Panc1 (cell line): Measurements from ENCODE around the gene PHF20. TPM values are rescaled to one million over a fixed set of nuclear protein-coding genes. Genes with fewer than 3 reads are reported as not detected.

Experiments used
- ATAC-seq: fragments of 200-7000 bp; cut with Tn5 transposase; 2 replicates; pipeline ENCODE4 v1.9.1; 2020; ENCODE audit warnings: mild to moderate bottlenecking, moderate library complexity
- BruUV-seq: library from RNA; stranded (reverse); fragments of 400-500 nt; replicated peaks from 2 replicates; lab custom pipeline; 2021; lab: Mats Ljungman, UMichigan
- CTCF ChIA-PET: fragments of 300-600 bp; sonication (Branson Sonifier 250); formaldehyde crosslinking; loops from one replicate; lab custom pipeline; 2022; ENCODE audit warnings: antibody characterized with exemption; lab: Charles Lee
- POLR2A ChIA-PET: fragments of 300-600 bp; sonication (Branson Sonifier 250); formaldehyde crosslinking; loops from one replicate; lab custom pipeline; 2022; ENCODE audit warnings: antibody characterized with exemption; lab: Charles Lee
- DNase-seq: peaks from one replicate; pipeline ENCODE4 v3.0.0-alpha.2; 2010; ENCODE audit warnings: low read depth, low spot score
- H3K27ac ChIP-seq: 2 replicates; pipeline ENCODE4 v1.5.1; 2011; ENCODE audit warnings: mild to moderate bottlenecking, low read length, inconsistent platforms
- H3K27me3 ChIP-seq: fragments of 200-500 bp; sonication (Bioruptor generic); 2 replicates; pipeline ENCODE4 v1.6.0; 2014; ENCODE audit warnings: low read length, inconsistent platforms; ENCODE audit not compliant: control insufficient read depth, insufficient read depth
- H3K36me3 ChIP-seq: fragments of 200-500 bp; sonication (Bioruptor generic); 2 replicates; pipeline ENCODE4 v1.5.1; 2014; ENCODE audit warnings: inconsistent platforms, mild to moderate bottlenecking, low read length, moderate library complexity; ENCODE audit not compliant: control insufficient read depth, insufficient read depth
- H3K4me1 ChIP-seq: 2 replicates; pipeline ENCODE4 v1.5.1; 2011; ENCODE audit warnings: inconsistent platforms, mild to moderate bottlenecking, low read length, moderate library complexity; ENCODE audit not compliant: control insufficient read depth, insufficient read depth
- H3K4me3 ChIP-seq, 2 experiments: 2 replicates each; pipeline ENCODE4 v1.5.1; 2011 to 2012; ENCODE audit warnings: low read depth in 2 of 2, low read length in 2 of 2, mild to moderate bottlenecking in 2 of 2, inconsistent platforms in 1 of 2, moderate library complexity in 1 of 2
- H3K9me3 ChIP-seq: fragments of 200-500 bp; sonication (Bioruptor generic); 2 replicates; pipeline ENCODE4 v1.5.1; 2014; ENCODE audit warnings: low read depth, mild to moderate bottlenecking, inconsistent platforms, low read length, moderate library complexity; ENCODE audit not compliant: control insufficient read depth, insufficient read depth
- CTCF ChIP-seq: fragments of 450-650 bp; IDR thresholded peaks from 2 replicates; pipeline ENCODE4 v1.5.1; 2017; ENCODE audit warnings: mild to moderate bottlenecking
- POLR2AphosphoS5 ChIP-seq: IDR thresholded peaks from 2 replicates; pipeline ENCODE4 v1.6.1; 2012; ENCODE audit warnings: mild to moderate bottlenecking, low read depth, low read length, moderate library complexity
- REST ChIP-seq, 2 experiments: IDR thresholded peaks; 2 replicates each; pipeline ENCODE4 v1.6.1; 2011 to 2012; ENCODE audit warnings: low read depth in 2 of 2, control low read depth in 1 of 2, low read length in 1 of 2, mild to moderate bottlenecking in 1 of 2, moderate library complexity in 1 of 2; ENCODE audit not compliant: insufficient read depth in 1 of 2
- SIN3A ChIP-seq: IDR thresholded peaks from 2 replicates; pipeline ENCODE4 v1.6.1; 2012; ENCODE audit warnings: low read depth, mild to moderate bottlenecking, low read length, moderate library complexity, borderline replicate concordance; ENCODE audit not compliant: insufficient read depth
- TCF7L2 ChIP-seq: IDR thresholded peaks from 2 replicates; pipeline ENCODE4 v1.6.1; 2011; ENCODE audit warnings: mild to moderate bottlenecking, low read depth, low read length, inconsistent platforms
- in situ Hi-C: cut with HindIII; loops from 2 replicates; pipeline ENCODE4 v1.10.0; 2016; ENCODE audit warnings: low sequenced_read_pairs, low pct_unique_long_range_greater_than_20kb
- intact Hi-C: fragments of 100-400 bp; cut with micrococcal nuclease; formaldehyde crosslinking; loops from one replicate; pipeline ENCODE4 v1.10.0; 2022; ENCODE audit not compliant: unreplicated experiment
- total RNA-seq: library from RNA; stranded (reverse); gene quantifications from one replicate; pipeline ENCODE4 v1.2.1, GENCODE V29; 2021; ENCODE audit not compliant: unreplicated experiment

Gene PHF20
- total RNA-seq, 1 experiment from 2014 or later = 51.5 TPM

- intact Hi-C loops = loop anchor here (5.0 kb wide), 1 partner anchor 142 kb away; the partner anchor contains the start of gene RBM39
These were observed 112.7 kb downstream of the PHF20 start for GRCh38 chr20:35884541-35884865.

GRCh38 chr20:35885212-35885611 lies 113.4 kb downstream of the PHF20 start:
- in situ Hi-C loops (no loop called here), intact Hi-C loops (no loop called here)
- DNase-seq (no peak), ATAC-seq (no peak)
- no peaks in the 10 kb centered on the region for H3K27me3 ChIP-seq
- no peak overlapping the region for H3K4me3 ChIP-seq
- H3K27ac ChIP-seq = no peak overlapping the region
- peaks cover 10% of the 10 kb centered on the region for H3K4me1 ChIP-seq
- no peak for TF ChIP-seq POLR2AphosphoS5
- no peak for TF ChIP-seq TCF7L2
- no peak for TF ChIP-seq CTCF
- no peak for TF ChIP-seq SIN3A
- no peak for TF ChIP-seq REST (IDR thresholded peaks at IDR 0.05; ENCODE audit: insufficient read depth in 1 of 2, low read depth in 2 of 2, low read length in 1 of 2)
- BruUV-seq = no TSS peak
- POLR2A ChIA-PET = interaction anchor here (0.6 to 0.9 kb wide), 3 partner anchors 141 to 253 kb away, joined by 3 to 4 read pairs (median 4); partner anchors contain the start of gene RBM39
- CTCF ChIA-PET = interaction anchor here (0.9 kb wide), 1 partner anchor 22 kb away, joined by 5 read pairs; no protein-coding TSS in a partner anchor
- no peaks in the 10 kb centered on the region for H3K36me3 ChIP-seq
- H3K9me3 ChIP-seq = no peaks in the 10 kb centered on the region

More at GRCh38 chr20:35884541-35884865, 112.7 kb downstream of the PHF20 start:
- H3K27ac ChIP-seq = peak overlapping the region; percentile 69; the same call in 1 of the 2 replicates
- H3K9me3 ChIP-seq = no peaks in the 10 kb centered on the region
- H3K36me3 ChIP-seq = no peaks in the 10 kb centered on the region
- no peaks in the 10 kb centered on the region for H3K27me3 ChIP-seq
- H3K4me1 ChIP-seq = peaks cover 10% of the 10 kb centered on the region
- H3K4me3 ChIP-seq = peak overlapping the region in 1 of 2 experiments; percentile 52; a peak in 1 of 4 replicates
- TSS peak; percentile 28 for BruUV-seq
- in situ Hi-C loops = no loop called here
- DNase-seq (no peak), ATAC-seq (no peak)
- CTCF ChIA-PET = interaction anchor here (1.0 kb wide), 1 partner anchor 143 kb away, joined by 3 read pairs; the partner anchor contains the start of gene RBM39
- TF ChIP-seq CTCF (no peak), TCF7L2 (no peak), REST (IDR thresholded peaks at IDR 0.05; ENCODE audit: insufficient read depth in 1 of 2, low read depth in 2 of 2, low read length in 1 of 2) (no peak), SIN3A (no peak), POLR2AphosphoS5 (no peak)
- POLR2A ChIA-PET = interaction anchor here (0.7 kb wide), 1 partner anchor 254 kb away, joined by 3 read pairs; no protein-coding TSS in a partner anchor
